ENCODE measurements around the gene HSPA8. TPM values are rescaled to one million over a fixed set of nuclear protein-coding genes. Genes with fewer than 3 reads are reported as not detected.
A peak's percentile ranks its signal among the peaks of the same experiment; 100 is the strongest.

Gene HSPA8
- total and polyA plus RNA-seq, 8 donors = 187 to 1,244 (median 547) TPM

- no peak for DNase-seq
- no peaks in the 10 kb centered on the region for H3K9me3 ChIP-seq
- no peak overlapping the region for H3K4me3 ChIP-seq
- 83 to 91% (median 89%) methylated on average over 9 to 10 of the region's 10 CpGs for WGBS, 5 donors
- H3K27ac ChIP-seq = no peak overlapping the region
- intact Hi-C loops (cut with DNase I; ENCODE audit: low total_unique reads) = no loop called here
- H3K4me1 ChIP-seq = no peaks in the 10 kb centered on the region
- H3K27me3 ChIP-seq = no peaks in the 10 kb centered on the region
- TF ChIP-seq CTCF (IDR thresholded peaks at IDR 0.05) = no peak
- no peak for TF ChIP-seq POLR2A (IDR thresholded peaks at IDR 0.05)
- no peak for TF ChIP-seq EP300 (IDR thresholded peaks at IDR 0.05)
- no peak for TF ChIP-seq POLR2AphosphoS5 (IDR thresholded peaks at IDR 0.05)
- H3K36me3 ChIP-seq = no peaks in the 10 kb centered on the region
Measured at GRCh38 chr11:123041185-123041584, 20.8 kb downstream of the HSPA8 start.

GRCh38 chr11:123040111-123040432 is 21.9 kb downstream of the HSPA8 start:
- Histone ChIP-seq H3K27me3 (no peaks in the 10 kb centered on the region), H3K9me3 (no peaks in the 10 kb centered on the region), H3K4me3 (no peak overlapping the region), H3K36me3 (no peaks in the 10 kb centered on the region), H3K27ac (no peak overlapping the region), H3K4me1 (no peaks in the 10 kb centered on the region)
- DNase-seq = peak in 1 of 2 donors; percentile 53
- 41 to 61% (median 58%) methylated on average over 10 to 11 of the region's 11 CpGs for WGBS, 5 donors
- intact Hi-C loops (cut with DNase I; ENCODE audit: low total_unique reads) = no loop called here
- TF ChIP-seq POLR2A (IDR thresholded peaks at IDR 0.05) (no peak), POLR2AphosphoS5 (IDR thresholded peaks at IDR 0.05) (no peak), CTCF (IDR thresholded peaks at IDR 0.05) (no peak), EP300 (IDR thresholded peaks at IDR 0.05) (no peak)

- Histone ChIP-seq H3K36me3 (no peaks in the 10 kb centered on the region), H3K4me1 (no peaks in the 10 kb centered on the region), H3K4me3 (no peak overlapping the region), H3K27me3 (no peaks in the 10 kb centered on the region), H3K27ac (no peak overlapping the region), H3K9me3 (no peaks in the 10 kb centered on the region)
- TF ChIP-seq EP300 (IDR thresholded peaks at IDR 0.05) (no peak), POLR2A (IDR thresholded peaks at IDR 0.05) (no peak), POLR2AphosphoS5 (IDR thresholded peaks at IDR 0.05) (no peak), CTCF (IDR thresholded peaks at IDR 0.05) (no peak)
- intact Hi-C loops (cut with DNase I; ENCODE audit: low total_unique reads) = no loop called here
- DNase-seq = peak in 1 of 2 donors; percentile 32
- WGBS, 5 donors = 57 to 82% (median 75%) methylated on average over 10 of the region's 10 CpGs
Measured at GRCh38 chr11:123035831-123036230, 26.1 kb downstream of the HSPA8 start.

- Histone ChIP-seq H3K27me3 (no peaks in the 10 kb centered on the region), H3K4me3 (no peak overlapping the region), H3K9me3 (no peaks in the 10 kb centered on the region), H3K27ac (no peak overlapping the region), H3K4me1 (no peaks in the 10 kb centered on the region), H3K36me3 (no peaks in the 10 kb centered on the region)
- 75 to 90% (median 78%) methylated on average over 5 to 6 of the region's 6 CpGs for WGBS, 5 donors
- TF ChIP-seq POLR2A (IDR thresholded peaks at IDR 0.05) (no peak), CTCF (IDR thresholded peaks at IDR 0.05) (no peak), POLR2AphosphoS5 (IDR thresholded peaks at IDR 0.05) (no peak), EP300 (IDR thresholded peaks at IDR 0.05) (no peak)
- intact Hi-C loops (cut with DNase I; ENCODE audit: low total_unique reads) = no loop called here
- DNase-seq = no peak
Measured at GRCh38 chr11:123034597-123034996, 27.3 kb downstream of the HSPA8 start.

All from stomach (tissue), 9 donors.